IPS-18c (cell line): ENCODE data around the gene KIAA1217.
"Not testable (repeated sequence)": the region's sequence is repeated elsewhere in the genome, so short reads cannot be mapped to it uniquely, and the experiment has no call there.

Experiments used
- H3K4me3 ChIP-seq: 2 replicates; pipeline ENCODE4 v1.7.0; 2013; ENCODE audit warnings: low read depth, mild to moderate bottlenecking, low read length, moderate library complexity; ENCODE audit not compliant: insufficient read depth
- H3K9me3 ChIP-seq: one replicate; pipeline ENCODE4 v1.6.1; 2013; ENCODE audit warnings: mild to moderate bottlenecking, low read length, moderate library complexity; ENCODE audit not compliant: control insufficient read depth, insufficient read depth

Gene KIAA1217

DNA sequence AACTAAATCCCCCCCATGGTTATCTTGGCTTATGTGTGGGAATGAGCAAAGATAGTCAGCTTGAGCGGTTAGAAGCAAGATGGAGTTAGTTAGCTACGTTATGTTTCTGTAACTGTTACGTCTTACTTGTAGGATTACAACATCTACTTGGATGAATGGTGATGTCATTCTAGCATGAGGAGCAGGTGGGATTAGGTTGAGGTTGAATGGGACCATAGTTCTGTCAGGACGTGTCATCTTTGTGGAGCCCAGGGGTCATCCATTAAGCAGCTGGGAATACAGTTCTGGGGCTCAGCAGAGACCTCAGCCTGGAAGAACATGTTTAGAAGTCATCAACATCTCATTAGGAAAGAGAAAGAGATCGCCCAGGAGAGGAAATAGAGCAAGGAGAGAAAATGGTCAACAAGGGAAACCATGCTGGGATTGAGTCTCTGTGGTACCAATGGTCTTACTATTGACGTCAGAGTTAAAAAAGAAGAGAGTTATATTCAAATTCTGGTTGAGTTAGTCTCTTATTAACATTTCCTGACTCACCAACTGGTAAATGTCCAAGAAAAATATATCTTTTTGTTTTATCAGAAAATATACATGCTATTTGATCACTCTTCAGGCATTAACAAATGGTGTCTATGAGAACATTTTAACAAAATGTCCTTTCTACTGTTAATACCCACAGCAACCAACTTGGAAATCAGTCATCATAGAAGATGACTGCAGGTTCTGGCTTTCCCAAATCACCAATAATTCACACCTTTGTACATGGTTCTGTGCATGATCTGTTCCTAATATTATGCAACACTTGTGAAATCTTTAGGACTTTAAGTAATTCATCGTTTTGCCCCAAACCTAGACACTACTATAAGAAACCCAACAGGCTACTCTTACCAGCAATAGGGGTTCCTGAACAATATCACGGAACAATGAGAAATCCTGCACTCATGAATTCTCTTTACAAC lies 96.9 kb downstream of the KIAA1217 start:
- H3K4me3 ChIP-seq = no peak overlapping the region
- H3K9me3 ChIP-seq = no peaks in the 10 kb centered on the region

DNA sequence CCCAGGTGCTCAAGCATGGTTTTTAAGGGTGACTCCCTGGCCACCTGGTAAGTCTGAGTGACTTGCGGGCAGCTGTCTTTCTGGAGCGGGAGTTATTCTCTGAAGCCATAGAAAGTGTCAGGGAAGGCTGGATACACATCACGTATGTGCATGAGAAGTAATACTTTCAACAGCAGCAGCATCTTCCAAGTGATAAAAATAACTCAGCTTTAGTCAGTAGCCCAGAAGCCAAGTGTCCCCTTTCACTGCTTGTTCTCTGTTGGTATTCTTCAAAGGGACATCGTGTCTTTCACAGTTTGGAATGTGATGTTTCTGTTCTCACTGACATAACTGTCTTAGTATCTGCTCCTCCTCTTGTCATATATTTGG lies 97.6 kb downstream of the KIAA1217 start:
- no peaks in the 10 kb centered on the region for H3K9me3 ChIP-seq
- H3K4me3 ChIP-seq = no peak overlapping the region

DNA sequence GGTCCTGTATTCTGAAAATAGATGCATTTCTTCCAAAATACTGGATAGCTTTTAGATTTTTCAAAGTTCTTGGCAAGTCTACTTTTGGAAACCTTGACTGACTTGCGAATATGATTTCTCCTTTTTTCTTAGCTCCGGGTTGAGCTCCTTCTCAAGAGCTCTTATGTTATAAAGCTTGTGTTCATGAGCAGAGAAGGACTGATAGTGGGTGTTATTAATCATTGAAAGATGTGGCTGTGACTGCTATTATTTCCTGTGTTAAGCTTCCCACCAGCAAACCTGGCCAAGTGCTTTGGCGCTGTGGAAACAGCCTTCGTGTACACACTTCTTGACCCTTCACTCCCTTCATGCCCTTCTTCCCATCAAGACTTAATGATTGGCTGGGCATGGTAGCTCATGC lies 98.2 kb downstream of the KIAA1217 start:
- H3K9me3 ChIP-seq = no peaks in the 10 kb centered on the region
- H3K4me3 ChIP-seq = no peak overlapping the region

DNA sequence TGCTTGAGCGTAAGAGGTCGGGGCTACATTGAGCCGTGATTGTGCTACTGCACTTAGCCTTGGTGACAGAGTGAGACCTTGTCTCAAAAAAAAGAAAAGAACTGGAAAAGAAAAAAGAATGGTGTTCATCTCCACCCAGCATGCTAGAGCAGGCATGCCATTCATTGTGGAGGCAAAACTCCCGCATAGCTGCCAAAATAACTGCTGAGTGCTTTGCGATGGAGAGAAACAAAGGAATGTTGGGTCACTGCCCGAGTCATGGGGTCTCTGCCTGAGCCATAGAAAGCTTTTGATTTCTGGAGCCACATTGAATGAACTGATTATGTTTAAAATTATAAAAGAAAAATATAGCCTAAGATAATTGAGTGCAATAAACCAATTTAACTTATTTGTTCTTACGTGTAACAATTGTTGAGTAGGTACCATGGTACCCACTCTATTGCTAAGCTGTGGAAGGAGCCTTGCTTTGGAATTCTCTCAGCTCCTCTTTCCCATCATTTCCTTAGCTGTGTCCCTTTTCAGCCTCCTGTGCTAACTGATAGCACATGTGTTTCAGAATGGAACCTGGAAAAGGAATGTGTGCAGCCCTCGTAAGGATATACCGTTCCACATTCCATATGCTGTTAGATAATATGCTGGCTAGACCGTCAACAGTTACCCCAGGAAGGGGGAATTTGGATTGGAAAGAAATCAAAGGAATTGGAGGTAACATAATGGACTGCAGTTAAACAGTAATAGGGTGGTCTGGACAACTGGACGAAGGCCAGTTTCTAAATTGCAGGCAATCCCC lies 99.0 kb downstream of the KIAA1217 start:
- no peaks in the 10 kb centered on the region for H3K9me3 ChIP-seq

DNA sequence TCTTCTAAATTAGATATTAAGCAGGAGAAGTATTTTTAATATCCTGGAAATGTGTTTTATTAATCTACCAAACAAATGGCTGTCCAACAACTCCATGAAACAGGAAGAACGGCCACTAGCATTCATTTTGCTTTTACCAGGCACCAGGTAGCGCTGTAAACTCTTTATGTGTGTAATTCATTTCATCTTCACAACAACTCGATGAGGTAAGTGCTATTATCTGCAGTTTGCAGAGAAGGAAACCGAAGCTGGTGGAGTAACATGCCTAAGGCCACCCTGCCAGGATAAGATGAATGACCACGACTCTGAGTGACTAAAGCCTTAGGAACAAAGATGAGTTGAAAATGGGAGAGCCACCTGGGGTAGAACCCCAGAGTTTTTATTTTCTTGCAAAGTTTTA lies 101.2 kb downstream of the KIAA1217 start:
- Histone ChIP-seq H3K4me3 (no peak overlapping the region), H3K9me3 (no peaks in the 10 kb centered on the region)

More for the DNA sequence above, 99.0 kb downstream of the KIAA1217 start:
- no peak overlapping the region for H3K4me3 ChIP-seq

DNA sequence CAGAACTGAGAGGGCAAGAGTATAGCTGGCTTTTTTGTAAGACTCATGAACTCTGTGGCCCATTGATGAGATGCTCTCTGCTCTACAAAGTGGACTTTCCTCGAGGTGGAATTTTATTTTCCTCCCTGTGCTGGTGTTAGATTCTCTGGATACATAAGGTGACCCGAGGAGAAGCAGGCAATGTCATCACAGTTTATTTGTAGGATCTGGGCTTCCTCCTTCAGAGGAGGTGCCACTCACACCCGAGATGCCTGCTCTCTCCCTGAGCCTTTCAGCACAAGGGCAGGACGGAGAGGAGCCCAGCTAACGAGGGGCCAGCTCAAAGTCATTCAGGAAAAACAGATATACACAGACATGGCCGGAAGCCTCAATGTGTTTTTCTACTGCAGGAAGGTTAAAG lies 103.0 kb downstream of the KIAA1217 start:
- Histone ChIP-seq H3K9me3 (no peaks in the 10 kb centered on the region), H3K4me3 (no peak overlapping the region)

DNA sequence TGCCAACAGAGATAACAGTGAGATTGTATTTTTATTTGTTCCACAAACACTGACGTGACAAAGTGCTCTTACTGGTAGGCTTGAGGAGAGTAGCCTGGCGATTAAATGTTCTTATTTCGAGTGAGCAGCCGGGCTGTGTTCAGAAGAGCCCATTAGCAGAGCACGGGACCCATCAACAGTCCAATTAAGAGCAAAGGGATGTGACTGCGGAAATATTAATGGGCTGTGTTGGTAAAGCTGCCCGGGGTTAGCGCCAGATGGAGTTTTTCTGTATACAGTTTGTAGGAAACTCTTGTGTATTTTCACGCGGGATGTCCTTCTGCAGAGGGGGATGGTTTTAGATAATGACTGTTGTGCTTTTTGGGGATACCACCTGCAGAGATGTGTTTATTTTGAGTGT lies 104.3 kb downstream of the KIAA1217 start:
- Histone ChIP-seq H3K4me3 (no peak overlapping the region), H3K9me3 (no peaks in the 10 kb centered on the region)

DNA sequence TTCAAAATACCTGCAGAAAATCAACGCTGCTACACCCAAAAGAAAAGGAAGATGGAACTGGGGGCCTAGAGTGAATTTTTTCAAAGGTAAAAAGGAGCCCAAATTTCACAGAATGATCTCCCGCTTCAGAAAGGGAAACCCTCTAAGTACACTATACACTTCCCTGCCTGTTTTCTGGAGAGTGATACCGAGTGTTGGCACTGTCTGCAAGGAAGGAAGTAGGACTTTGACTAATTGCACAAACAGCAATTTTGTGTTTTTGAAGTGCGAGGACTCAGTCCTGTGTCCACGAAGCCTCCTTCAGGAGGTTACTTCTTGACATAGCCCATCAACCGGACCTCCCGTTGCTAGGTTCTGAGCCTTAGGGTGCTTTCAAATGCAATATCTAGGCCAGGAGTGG lies 106.3 kb downstream of the KIAA1217 start:
- Histone ChIP-seq H3K4me3 (no peak overlapping the region), H3K9me3 (no peaks in the 10 kb centered on the region)

DNA sequence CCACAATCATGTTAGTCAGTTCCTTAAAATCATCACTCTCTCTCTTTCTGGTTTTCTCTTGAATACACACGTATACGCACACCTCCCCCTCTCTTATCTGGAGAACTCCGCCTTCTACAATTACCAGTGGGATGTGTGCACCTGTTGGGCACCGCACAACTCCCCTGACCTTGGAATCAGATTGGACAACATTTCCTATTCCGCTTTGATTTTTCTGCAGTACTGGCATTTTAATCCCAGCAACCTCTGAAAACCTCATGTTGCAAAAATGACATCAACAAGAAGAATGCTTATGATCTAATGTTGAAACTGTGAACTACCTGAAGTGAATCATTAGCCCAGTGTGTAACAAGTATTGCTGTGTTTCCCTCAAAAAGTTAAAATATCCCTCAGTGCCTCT lies 109.6 kb downstream of the KIAA1217 start:
- no peak overlapping the region for H3K4me3 ChIP-seq
- H3K9me3 ChIP-seq = no peaks in the 10 kb centered on the region

DNA sequence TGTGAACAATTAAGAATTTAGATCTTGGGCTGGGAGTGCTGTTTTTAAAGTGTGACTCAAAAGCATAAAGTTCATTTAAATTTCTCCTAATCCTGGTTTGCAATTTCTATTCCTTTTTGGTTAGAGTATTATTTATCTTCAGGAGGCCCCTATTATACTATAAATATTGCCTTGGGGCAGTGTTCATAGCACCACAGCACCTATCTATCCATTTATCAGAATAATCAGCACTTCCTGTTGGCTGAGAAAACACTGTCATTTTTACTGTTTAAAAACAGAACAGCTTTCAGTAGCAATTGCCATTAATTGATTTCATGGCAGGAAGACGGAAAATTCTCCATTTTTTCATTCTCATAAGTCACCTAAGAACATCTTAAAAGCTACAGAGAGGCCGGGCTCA lies 111.4 kb downstream of the KIAA1217 start:
- no peaks in the 10 kb centered on the region for H3K9me3 ChIP-seq
- H3K4me3 ChIP-seq = no peak overlapping the region

DNA sequence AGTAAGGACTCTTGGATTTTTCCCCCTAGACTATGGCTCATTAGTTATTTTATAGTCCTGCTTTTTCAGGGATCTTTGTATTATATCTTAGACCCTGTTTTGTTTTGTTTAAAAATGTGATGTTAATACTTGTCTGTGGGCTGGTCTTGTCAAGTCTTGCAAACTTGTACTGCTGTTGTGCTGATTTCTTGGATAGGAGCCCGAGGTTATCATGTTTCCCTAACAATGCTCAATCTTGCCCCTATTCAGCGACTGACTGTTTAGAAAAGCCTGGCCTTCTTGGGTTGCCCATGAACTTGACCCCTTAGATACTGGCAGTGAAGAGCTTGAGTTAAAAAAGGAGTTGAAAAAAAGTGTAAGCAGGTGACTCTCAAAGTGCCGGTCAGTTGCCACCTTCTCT lies 115.7 kb downstream of the KIAA1217 start:
- Histone ChIP-seq H3K9me3 (no peaks in the 10 kb centered on the region), H3K4me3 (no peak overlapping the region)

DNA sequence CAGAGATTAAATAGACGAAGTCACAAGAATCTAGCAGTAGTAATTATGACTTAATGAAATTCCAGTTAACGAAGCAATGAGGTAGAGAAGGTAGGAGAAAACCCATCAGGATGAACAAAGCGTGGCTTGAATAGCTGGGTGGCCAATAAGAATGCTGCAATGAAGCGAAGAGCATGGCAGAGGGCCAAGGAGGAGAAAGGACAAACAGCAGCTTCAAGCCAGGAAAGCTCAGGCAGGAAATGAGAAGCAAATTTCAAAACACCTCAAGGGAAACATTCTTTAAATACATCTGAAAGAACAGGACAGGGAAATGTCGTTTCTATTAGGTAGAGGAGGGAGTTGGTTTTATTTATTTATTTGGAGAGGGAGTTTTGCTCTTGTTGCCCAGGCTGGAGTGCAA lies 122.5 kb downstream of the KIAA1217 start:
- Histone ChIP-seq H3K4me3 (no peak overlapping the region), H3K9me3 (no peaks in the 10 kb centered on the region)

DNA sequence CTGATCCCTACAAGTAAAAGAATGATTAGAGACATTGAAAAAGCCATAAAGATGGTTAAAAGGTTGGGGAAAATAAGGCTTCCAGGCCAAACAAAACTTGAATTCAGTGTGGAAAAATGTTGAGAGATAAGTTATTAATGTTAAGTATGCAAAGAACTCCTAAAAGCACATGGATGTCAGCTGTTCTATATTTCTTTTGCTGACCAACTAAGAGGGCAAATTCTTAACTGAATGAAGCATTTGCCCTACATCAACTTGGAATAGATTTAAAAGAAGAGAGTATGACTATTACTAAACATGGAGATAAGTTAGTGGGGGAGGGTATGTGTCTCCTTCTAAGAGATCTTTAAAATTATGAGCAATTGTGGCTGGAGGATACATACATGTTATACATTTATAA lies 124.8 kb downstream of the KIAA1217 start:
- Histone ChIP-seq H3K4me3 (no peak overlapping the region), H3K9me3 (no peaks in the 10 kb centered on the region)

DNA sequence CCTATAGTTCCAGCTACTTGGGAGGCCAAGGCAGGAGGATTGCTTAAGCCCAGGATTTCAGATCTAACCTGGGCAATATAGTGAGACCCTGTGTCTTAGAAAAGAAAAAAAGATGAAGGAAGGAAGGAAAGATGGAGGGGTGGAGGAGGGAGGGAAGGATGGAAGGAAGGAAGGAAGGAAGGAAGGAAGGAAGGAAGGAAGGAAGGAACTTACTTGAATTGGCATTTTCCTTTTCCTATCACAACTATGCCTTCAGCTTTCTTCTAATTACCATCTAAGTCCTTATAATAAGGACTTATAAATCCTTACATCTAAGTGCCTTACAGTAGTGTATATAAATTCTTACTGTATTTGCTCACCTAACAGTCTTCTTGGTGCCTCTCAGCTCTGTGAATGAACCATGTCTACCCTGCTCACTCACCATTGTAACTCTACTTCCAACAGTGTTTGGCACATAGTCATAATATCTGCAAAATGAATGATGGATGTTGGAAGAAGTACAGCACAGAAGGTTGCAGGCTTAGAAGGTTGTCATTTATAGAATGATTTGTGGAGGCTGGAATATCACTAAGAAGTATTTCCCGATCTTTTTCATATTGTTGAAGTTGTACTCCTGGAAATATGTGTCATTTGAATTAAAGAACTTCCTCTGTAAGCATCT lies 125.5 kb downstream of the KIAA1217 start:
- H3K4me3 ChIP-seq = no peak overlapping the region
- no peaks in the 10 kb centered on the region for H3K9me3 ChIP-seq

DNA sequence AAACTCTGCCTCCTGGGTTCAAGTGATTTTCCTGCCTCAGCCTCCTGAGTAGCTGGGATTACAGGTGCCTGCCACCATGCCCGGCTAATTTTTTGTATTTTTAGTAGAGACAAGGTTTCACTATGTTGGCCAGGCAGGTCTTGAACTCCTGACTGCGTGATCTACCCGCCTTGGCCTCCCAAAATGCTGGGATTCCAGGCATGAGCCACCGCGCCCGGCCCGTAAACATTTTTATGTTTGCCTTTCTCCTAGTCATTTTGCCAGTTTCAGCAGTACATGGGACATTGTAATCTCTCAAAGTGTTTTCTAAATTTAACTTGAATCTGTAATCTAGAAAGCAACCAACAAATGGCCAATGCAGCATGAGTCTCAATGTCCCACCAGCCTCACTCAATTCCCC lies 128.8 kb downstream of the KIAA1217 start:
- H3K4me3 ChIP-seq, H3K9me3 ChIP-seq: not testable (repeated sequence)

DNA sequence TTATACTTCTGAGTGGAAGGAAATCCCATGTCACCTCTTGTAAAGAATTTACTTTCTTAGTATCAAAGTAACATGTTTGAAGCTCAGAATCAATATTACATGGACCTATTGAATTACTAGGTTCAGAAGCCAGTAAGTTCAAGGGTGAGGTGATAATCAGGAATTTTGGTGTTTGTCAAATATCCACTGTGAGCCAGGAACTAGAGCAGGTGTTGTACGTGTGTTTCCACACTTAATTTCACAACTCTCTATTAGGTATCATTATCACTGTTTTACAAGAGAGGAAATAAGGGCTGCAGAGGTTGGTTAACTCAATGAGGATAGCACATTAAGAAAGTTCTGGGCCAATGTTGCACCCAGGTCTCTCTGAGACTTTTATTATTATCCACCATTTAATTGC lies 130.4 kb downstream of the KIAA1217 start:
- Histone ChIP-seq H3K9me3 (no peaks in the 10 kb centered on the region), H3K4me3 (no peak overlapping the region)

DNA sequence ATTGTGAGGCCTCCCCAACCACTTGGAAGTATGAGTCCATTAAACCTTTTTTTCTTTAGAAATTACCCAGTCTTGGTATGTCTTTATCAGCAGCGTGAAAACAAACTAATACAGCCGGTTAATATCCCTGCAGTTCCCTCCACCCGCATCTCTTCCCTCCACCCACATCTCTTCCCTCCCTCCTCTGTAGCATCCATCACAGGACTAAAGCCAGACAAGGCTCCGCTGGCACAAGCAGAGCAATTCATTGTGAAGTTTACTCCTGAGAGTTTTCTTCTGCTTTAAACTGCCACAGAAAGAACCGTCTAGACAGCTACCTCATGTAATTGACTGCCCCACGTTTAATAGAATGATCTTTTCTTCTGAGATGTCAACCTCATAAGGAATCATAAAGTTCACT lies 131.5 kb downstream of the KIAA1217 start:
- H3K4me3 ChIP-seq = no peak overlapping the region
- H3K9me3 ChIP-seq = no peaks in the 10 kb centered on the region

DNA sequence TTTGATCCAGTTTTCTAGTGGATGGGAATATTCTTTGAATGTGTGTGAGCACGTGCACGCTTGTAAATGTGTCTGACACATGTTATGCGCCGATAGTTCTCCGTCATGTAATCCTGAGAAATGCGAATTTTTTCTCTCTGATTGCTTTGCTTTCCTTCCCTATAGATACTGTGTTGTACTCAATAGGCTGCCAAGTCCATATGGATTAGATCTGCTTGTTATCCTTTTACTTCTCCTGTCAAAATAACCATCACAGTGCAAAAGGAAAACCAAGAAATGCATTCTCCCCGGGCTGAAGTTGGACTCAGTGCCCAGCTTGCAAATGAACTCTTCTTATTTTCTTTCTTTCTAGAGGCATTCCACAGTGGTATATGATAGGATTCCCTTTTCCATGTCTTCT lies 131.9 kb downstream of the KIAA1217 start:
- no peak overlapping the region for H3K4me3 ChIP-seq
- H3K9me3 ChIP-seq = no peaks in the 10 kb centered on the region
